Activated naive CD4-positive, alpha-beta T cell treated with anti-CD3 and anti-CD28 coated beads, Interleukin-2, amount 50 U/mL, for 16 hours (primary cell): ENCODE measurements around the gene JPT2.

Experiments used
- DNase-seq: peaks from one replicate; pipeline ENCODE4 v3.0.0-alpha.2; 2020

The JPT2 gene

GRCh38 chr16:1653023-1653422, 25.1 kb upstream of the JPT2 start:
- DNase-seq, result no peak

GRCh38 chr16:1654505-1655268, 23.4 kb upstream of the JPT2 start:
- no peak for DNase-seq

- no peak for DNase-seq
Observed at GRCh38 chr16:1655269-1655807, 22.7 kb upstream of the JPT2 start.

GRCh38 chr16:1655909-1656807, 21.9 kb upstream of the JPT2 start:
- DNase-seq, result no peak

- no peak for DNase-seq
Observed at GRCh38 chr16:1656808-1657617, 21.1 kb upstream of the JPT2 start.

GRCh38 chr16:1657841-1658240, 20.2 kb upstream of the JPT2 start:
- no peak for DNase-seq

- DNase-seq, result no peak
Observed at GRCh38 chr16:1659031-1659430, 19.0 kb upstream of the JPT2 start.

GRCh38 chr16:1661826-1662225, 16.3 kb upstream of the JPT2 start:
- no peak for DNase-seq

GRCh38 chr16:1662543-1662942, 15.5 kb upstream of the JPT2 start:
- no peak for DNase-seq

GRCh38 chr16:1665829-1666228, 12.2 kb upstream of the JPT2 start:
- no peak for DNase-seq

GRCh38 chr16:1666316-1666715, 11.8 kb upstream of the JPT2 start:
- no peak for DNase-seq

- no peak for DNase-seq
Observed at GRCh38 chr16:1667271-1667670, 10.8 kb upstream of the JPT2 start.

GRCh38 chr16:1667916-1668315, 10.2 kb upstream of the JPT2 start:
- no peak for DNase-seq

GRCh38 chr16:1668612-1669319, 9.3 kb upstream of the JPT2 start:
- no peak for DNase-seq

GRCh38 chr16:1669698-1670097, 8.4 kb upstream of the JPT2 start:
- DNase-seq, result no peak

- no peak for DNase-seq
Observed at GRCh38 chr16:1670371-1670770, 7.7 kb upstream of the JPT2 start.

- no peak for DNase-seq
Observed at GRCh38 chr16:1670866-1671265, 7.2 kb upstream of the JPT2 start.

GRCh38 chr16:1673424-1674151, 4.5 kb upstream of the JPT2 start:
- no peak for DNase-seq

GRCh38 chr16:1674306-1674705, 3.8 kb upstream of the JPT2 start:
- DNase-seq, result no peak

GRCh38 chr16:1674751-1675664, 3.1 kb upstream of the JPT2 start:
- DNase-seq, result no peak

GRCh38 chr16:1676661-1677060, 1.4 kb upstream of the JPT2 start:
- no peak for DNase-seq
